Measurements from ENCODE around the gene ZNF14.
A peak's percentile ranks its signal among the peaks of the same experiment; 100 is the strongest.
"Not testable (repeated sequence)": the region's sequence is repeated elsewhere in the genome, so short reads cannot be mapped to it uniquely, and the experiment has no call there.

Gene ZNF14

DNA sequence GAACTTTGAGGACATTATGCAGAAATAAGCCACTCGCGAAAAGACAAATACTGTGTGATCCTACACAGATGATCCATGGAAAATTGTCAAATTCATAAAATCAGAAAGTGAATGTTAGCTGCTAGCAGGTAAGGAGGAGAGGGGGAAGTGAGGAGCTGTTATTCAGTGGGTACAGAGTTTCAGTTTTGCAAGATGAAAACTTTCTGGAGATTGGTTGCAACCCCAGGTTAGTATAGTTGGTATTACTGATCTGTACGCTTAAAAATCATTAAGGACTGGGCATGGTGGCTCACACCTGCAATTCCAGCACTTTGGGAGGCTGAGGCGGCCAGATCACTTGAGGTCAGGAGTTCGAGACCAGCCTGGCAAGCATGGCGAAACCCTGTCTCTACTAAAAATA, 46.3 kb downstream of the ZNF14 start:
- DNase-seq: no peak

- not testable (repeated sequence) for DNase-seq
Observed at GRCh38 chr19:19686119-19686518, 46.8 kb downstream of the ZNF14 start.

GRCh38 chr19:19679176-19680073, 53.5 kb downstream of the ZNF14 start:
- no peak for DNase-seq

DNA sequence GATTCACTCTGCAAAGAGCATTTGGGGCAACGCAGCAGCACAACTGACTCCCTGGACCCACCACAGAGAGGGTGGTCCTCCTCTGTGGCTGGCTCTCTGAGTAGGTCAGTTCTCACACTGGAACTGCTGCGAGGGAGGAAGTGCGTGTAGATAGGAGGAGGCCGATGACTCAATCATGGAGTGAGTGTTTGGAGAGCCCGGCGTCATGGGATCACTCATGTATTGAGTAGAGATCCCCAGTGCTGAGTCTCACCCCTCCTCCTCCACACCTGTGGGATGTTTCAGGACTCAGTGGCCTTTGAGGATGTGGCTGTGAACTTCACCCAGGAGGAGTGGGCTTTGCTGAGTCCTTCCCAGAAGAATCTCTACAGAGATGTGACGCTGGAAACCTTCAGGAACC, 55.3 kb downstream of the ZNF14 start:
- DNase-seq: no peak

- DNase-seq: no peak
Observed at GRCh38 chr19:19674315-19674714, 58.6 kb downstream of the ZNF14 start.

DNA sequence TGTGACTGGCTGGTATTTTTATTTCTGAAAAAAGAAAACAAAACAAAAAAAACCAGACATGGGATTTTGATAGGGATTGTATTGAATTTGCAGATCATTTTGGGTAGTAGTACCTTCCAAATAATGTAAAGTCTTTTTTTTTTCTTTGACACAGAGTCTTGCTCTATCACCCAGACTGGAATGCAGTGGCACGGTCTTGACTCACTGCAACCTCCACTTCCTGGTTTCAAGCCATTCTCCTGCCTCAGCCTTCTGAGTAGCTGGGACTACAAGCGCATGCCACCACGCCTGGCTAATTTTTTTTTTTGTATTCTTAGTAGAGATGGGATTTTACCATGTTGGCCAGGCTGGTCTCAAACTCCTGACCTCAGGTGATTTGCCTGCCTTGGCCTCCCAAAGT, 60.1 kb downstream of the ZNF14 start:
- no peak for DNase-seq

DNA sequence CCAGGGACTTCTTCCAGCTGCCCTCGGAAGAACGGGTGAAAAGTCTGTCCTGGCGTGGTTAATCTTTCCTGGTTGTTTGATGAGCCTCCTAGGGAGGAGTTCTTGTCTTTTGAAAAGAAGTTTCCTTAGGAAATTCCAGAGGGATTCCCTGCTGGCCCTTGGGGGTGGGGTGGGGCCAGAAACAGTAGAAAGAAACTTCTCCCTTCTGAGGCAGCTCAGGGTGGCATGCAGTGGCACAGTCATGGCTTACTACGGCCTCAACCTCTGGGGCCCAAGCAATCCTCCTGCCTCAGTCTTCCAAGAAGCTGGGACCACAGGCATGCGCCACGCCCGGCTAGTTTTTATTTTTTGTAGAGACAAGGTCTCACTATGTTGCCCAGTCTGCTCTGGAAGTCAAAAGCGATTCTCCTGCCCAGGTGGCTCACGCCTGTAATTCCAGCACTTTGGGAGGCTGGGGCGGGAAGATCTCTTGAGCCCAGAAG, 62.8 kb downstream of the ZNF14 start:
- DNase-seq: no peak

GRCh38 chr19:19668230-19669012, 64.5 kb downstream of the ZNF14 start, which contains the start of gene ZNF101:
TSS of gene ZNF101 (plus strand) at chr19:19668839. CDS start at chr19:19668964, 125 bp downstream.
- peak; percentile 96 for DNase-seq

- DNase-seq: not testable (repeated sequence)
Observed at GRCh38 chr19:19665420-19665948, 67.4 kb downstream of the ZNF14 start.

DNA sequence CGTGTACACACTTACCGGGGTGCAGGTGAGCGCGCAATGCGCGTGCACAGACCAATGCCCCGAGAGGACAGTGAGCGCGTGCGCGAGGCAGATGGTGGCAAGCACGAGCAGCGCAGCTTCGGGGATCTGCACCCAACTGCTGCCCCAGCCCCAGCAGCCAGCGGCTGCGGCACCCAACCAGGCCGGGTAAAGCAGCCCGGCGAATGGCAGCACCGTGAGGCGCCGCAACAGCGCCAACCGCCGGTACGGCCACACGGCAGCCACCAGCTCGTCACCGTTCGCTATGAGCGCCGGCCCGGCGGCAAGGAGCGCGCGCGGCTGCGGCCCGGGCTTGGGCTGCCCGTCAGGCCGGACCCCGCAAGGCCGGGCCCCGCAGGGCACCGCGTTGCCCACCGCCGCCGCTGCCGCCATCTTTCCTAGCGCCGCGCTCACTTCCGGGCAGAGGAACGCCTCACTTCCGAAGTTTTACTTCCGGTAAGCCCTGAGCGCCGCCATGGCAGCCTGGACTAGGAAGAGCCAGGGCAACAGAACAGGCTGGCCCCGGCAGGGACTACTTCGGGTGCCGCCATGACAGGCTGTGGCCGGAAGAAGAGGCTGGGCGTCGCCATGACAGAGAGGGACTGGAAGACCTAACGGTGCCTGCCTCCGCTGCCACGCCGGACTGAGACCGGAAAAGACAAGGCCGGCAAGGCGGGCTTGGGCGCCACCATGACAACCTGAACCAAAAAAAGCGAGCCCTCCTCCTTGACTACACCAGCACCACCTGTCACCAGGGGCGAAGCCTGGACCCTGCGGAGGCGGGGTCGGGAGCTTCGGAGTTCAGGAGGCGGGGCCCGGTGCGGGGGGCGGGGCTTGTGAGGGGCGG, 69.4 kb downstream of the ZNF14 start, which contains the start of gene ATP13A1:
ATP13A1 (minus strand) TSS at position 421 of the 865 bp plus-strand sequence; CDS start at position 411, 10 bp downstream.
- DNase-seq: peak; percentile 96

- no peak for DNase-seq
Observed at GRCh38 chr19:19662871-19663255, 70.0 kb downstream of the ZNF14 start.

GRCh38 chr19:19662344-19662743, 70.6 kb downstream of the ZNF14 start:
- no peak for DNase-seq

DNA sequence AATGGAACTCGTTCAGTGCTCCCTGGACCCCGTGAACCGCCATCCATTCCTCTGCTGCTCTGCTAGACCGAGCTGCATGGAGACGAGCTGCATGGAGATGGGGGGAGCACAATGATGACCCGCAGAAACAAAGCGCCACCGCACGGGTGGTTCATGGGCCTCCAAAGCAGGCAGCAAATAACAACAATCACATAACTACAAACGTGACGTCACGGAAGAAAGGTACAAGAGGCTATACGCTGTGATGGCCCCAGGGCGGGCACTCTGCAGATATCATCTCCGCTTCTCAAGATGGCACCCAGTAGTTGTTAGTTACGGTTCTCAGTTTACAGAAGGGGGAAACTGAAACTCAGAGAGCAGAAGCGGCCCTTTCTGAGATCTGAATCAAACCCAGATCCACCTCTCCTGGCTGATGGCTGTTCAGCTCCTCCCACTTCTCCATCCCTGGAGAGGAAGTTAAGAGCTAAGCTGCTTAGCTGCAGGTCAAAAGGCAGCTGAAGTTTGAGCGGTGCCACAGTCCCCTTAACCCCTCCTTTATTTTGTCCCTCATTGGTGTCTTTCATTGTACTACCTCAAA, 71.1 kb downstream of the ZNF14 start:
- peak; percentile 15 for DNase-seq

- no peak for DNase-seq
Observed at GRCh38 chr19:19661141-19661674, 71.7 kb downstream of the ZNF14 start.

Measured in CD4-positive, alpha-beta T cell treated with Interleukin-6 for 4 hours (primary cell).